HG02852 (cell line): ENCODE data around the gene LIFR.
A peak's percentile ranks its signal among the peaks of the same experiment; 100 is the strongest.
"Not testable (repeated sequence)": the region's sequence is repeated elsewhere in the genome, so short reads cannot be mapped to it uniquely, and the experiment has no call there.

ENCODE experiments used
- ATAC-seq: cut with Tn5 transposase; IDR thresholded peaks from one replicate; pipeline ENCODE4 v1.9.1; 2021; ENCODE audit warnings: mild to moderate bottlenecking, moderate library complexity; ENCODE audit not compliant: unreplicated experiment

Gene LIFR

DNA sequence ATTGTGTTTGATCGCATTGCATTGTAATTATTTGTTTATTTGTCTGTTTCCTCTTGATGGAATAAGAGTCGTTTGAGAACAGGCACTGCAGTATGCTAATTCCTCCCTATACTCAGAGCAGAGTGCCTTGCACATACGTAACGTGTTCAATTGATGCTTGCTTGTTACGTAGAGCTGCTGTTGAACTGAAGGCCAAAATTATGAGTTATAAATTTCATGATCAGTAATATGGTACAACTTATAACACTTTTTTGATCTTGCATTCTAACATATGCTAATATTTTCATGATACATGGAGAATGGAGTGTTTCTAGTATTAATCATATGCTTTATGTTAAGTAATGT lies 26.5 kb upstream of the LIFR start:
- no peak for ATAC-seq

DNA sequence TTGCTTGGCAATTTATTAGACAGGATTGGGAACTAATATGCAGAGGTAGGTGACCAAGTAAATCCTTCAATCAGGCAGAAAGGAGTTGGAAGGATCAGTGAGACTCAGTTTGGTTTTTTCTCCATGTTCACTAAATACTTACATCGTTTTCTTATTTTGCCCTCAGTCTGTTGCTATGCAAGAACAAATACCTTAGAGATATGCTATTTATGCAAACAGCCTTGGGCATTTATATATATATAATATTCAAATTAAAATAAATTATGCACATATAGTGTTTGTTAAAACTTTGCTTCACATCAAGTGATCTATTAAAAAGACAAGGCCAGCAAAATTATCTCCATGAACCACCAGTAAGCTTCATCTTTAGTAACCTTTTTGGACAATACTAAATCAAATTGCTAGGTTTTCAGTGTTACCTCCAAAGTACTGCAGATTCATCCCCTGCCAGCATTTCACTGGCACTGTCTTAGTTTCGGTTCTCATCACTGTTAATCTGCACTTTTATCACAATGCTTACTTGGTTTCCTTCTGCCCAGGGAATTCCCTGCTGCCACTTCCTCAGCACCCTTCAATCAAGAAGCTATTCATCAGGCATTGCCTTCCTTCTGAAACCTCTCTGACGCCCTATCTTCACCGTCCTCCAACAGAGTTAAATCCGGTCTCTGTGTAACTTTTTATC lies 26.0 kb upstream of the LIFR start:
- no peak for ATAC-seq

DNA sequence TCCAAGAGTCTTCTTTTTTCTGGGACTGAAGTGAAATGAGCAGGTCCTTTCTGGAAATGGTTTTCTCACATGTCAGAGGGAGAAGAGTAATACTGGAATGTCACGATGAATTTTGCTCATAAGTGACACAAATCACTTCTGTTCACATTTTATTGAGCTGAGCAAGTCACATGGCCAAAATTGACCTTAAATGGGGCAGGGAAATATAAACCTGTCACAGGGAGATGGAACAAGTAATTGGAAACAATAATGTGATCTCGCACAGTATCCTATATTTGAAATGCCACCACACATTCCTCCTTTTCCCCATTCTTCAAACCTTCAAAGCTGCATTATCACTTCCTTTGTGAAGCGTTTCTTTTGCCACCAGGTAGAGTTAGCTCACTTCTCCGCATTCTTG lies 25.2 kb upstream of the LIFR start:
- ATAC-seq, result no peak

DNA sequence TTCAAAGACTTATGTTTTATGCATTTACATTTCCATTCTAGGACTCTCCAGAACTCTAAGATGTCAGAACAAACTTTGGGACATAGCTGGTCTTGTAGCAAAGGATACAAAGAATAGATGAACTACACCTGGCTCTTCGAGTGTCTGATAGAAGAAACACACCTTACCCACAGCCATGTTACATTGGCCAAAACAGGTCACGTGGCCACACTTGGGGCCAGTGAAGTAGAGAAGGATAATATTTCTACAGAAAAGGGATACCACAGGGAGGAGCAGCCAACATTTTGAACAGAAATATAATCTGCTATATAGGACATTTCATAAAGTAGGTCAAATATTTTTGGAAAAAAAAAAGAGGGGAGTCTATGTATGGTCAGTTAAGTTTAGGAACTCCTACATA lies 22.7 kb upstream of the LIFR start:
- no peak for ATAC-seq

DNA sequence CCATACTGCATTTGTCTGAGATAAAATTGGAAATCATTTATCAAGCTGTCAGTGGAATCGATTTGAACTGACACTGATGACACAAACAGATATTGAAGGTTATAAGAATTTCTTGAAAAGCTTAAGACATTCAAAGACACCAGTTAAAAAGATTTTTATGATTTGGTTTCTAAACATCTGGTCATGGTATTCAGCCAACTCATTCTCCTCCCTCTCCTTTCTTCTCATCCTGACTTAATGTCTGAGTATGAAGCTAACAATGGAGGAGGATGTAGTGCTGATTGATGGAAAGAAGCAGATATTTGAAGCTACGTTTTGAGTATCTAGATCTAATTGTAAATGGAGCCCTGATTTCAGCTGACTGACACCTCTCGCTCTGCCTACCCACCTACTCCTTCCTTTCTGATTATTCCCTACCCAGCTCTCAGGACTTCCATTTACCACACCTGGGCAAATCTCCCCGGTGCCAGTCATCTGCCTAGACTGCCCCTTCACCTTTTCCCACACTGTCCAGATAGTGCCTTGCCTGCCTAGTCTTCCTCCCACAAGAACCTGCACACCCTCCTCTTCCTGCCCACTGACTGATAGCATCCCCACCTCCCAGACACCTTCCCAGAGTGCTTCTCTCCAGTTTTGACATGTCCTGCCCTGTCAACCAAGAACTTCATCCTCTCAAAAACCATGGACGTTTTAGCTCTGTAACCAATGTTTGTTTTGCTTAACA lies 20.7 kb upstream of the LIFR start:
- no peak for ATAC-seq

DNA sequence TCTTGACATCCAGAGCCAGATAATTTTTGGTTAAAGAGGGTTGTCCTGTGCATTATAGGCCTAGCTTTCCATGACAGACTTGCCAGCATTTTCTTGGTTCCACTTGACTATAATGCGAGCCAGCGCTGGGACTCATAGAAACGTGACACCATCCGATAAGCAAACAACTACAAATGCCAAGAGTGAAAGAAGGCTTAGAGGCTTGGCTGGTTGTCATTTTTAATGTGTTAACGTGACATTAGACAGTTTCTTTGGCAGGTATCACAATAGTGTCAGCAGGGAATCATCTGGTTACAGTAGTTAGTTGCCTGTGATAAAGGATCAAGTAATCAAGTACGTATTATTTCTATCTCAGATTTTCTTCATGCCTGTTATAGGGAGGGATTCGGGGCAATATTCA lies 20.0 kb upstream of the LIFR start:
- ATAC-seq, result no peak

DNA sequence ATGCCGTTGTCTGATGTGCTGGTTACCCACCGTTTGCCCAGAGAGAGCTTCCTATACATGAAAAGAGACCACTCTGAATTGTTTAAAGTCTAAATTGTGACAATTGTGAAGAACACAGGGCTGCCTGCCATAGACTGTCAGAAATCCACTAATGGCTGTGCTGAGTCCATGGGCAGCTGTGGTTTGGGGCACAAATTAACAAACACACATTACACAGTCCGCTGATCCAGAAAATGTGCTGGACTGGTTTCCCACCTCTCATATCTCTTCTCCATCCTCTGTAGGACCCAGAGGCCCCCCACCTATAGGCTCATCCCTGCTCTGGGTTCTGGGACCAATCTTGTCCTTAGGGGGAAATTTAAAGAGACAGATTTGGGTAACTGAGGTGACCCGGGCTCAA lies 19.0 kb upstream of the LIFR start:
- no peak for ATAC-seq

DNA sequence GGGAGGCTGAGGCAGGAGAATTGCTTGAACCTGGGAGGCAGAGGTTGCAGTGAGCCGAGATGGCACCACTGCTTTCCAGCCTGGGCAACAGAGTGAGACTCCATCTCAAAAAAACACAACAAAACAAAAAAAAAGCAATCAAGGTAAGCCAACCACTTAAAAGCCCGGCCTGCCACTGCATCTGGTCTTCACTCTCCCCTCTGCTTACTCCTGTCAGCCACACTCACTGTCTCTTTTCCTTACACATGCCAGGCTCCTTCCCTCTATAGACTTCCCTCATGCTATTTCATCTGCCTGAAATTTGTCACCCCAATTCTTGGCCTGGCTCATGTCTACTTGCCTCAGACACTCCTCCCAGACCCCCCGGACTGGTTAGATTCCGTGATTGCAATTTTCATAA lies 17.6 kb upstream of the LIFR start:
- ATAC-seq, result no peak

DNA sequence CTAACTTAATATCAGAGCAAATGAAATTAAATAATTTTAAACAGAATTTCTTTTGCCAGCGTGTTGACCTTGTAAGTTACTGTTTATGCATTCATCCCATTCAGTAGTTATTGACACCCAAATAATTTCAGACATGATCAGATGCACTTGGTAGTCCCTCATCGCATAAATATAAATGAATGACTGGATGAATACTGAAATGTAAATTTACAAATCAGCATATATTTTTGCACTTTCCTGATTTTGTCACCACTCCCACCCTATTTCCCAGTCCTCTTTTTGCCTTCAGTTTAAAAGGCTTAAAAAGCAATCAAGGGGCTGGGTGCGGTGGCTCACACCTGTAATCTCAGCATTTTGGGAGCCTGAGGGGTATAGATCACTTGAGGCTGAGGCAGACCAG lies 17.1 kb upstream of the LIFR start:
- no peak for ATAC-seq

DNA sequence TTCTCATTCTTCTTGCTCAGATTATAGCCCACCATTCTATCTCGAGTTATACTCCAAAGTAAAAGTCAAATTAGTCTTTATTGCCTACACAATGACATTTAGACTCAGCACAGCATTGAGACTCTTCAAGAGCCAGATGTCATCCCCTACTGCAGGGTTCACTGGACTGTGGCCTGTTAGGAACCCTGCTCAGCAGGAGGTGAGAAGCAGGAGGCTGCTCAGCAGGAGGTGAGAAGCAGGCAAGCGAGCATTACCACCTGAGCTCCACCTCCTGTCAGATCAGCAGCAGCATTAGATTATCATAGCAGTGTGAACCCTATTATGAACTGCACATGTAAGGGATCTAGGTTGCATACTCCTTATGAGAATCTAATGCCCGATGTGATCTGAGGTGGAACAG lies 12.7 kb upstream of the LIFR start:
- ATAC-seq, result no peak

DNA sequence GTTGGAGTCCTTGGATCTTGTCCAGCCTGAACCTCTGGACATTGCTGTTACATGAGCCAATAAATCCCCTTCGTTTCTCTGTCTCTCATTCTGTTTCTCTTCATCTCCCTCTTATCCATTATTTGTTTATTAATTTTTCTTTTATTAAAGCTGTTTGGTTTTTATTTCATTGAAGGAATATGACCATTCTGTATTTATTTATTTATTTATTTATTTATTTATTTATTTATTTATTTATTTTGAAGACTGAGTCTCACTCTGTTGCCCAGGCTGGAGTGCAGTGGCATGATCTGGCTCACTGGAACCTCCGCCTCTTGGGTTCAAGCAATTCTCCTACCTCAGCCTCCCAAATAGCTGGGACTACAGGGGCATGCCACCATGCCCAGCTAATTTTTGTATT lies 10.9 kb upstream of the LIFR start:
- not testable (repeated sequence) for ATAC-seq

DNA sequence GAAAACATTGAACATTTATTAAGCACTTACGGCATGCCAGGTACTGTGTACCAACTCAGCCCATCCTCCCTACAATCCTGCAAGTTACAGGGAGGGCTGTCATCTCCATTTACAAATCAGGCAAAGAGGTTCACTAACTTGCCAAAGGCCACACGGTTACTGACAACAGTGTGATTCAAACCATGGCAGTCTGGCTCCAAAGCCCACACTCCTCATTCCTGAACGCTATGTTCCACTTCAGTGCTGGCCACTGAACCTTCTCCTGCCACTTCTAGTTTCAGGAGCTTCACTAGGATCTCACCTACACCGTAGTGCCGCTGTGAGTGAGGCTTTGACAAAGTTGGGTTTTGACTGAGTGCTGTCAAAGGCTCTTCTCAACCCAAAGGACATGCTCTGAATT lies 7.2 kb upstream of the LIFR start:
- no peak for ATAC-seq

DNA sequence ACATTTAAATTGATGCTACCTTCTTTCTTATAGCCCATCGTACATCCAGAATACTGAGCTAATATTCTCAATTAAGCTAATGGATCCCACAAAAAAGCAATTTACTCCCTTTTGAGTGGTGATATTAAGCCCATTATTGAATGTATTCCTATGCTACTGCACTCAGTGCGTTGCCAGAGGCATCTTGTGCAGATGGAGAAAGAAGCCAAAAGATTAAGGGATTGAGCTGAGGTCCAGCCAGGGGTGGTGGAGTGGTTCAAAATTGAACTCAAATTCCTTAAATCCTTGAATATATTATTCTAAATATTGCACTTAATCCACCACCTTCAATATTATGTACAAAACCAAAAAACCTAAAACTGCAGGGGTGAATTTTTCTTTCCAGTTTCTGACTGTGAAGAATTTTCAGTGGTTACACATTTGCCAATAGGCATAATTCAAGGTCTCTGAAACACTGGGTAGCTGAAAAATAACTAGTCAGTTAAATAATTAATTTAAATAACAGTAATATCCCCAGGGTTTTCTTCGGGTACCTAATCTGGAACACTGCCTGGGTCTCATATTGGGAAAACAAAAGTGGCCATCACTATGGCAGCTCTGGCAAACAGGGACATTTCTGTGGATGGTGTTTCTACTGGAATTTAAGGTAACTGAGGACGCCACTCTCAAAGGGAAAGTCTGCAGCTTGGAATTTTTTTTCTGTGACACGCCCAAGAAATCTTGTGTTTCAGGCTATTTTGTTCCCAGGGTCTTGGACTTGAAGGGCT lies 6.2 kb upstream of the LIFR start:
- ATAC-seq, result no peak

DNA sequence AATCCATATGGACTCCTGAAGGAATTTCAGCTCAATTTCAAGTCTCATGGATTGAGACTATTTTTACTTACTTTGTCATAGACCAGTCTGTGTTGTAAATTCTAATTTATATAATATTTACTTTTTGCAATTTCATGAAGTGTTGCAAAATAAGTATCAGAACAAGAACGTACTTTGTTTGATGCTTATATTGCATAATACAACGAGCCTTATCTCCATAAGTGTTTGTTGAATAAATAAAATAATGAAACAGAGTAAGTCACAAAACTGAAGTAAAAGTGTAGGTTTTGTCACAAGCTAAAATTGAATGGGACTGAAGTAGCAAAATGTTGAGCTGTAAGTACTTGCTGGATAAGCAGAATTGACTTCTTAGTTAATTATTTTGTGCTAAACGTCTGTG lies 3.0 kb upstream of the LIFR start:
- no peak for ATAC-seq

DNA sequence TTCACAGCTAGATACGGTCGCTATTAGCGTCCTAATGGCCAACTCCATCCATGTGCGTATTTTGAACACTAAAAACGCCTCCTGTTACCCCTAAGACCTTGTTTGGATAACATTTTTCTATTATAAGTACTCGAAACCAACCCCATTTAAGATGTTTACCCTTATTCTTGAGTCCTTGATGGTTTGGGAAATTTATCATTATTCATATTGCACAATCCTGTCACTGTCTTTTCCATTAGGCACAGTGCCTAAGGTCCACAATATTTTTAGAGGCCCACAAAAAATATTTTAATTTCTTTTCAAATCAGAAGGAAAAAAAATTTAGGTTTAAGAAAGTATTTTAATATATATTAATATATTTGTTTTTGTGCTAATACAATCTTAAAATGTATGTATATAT lies 1.3 kb upstream of the LIFR start:
- ATAC-seq, result no peak

DNA sequence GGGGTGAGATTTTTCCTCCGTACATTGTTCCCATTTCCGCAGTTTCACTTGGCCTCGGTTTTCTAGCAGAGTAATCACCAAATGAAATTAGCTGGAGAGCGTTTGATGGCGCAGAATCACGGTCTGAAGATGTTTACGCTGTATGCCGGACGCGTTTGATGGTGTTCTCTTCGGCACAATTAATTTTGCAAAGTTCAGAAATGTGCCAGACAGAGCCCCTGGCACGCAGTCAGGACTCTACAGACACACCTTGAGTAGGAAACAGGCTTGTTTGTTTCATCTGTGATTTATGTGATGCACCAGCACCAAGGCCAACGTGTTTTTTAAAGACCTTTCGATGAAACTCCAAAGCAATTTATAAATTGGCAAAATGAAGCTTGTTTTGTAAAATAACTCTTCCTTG lies 863 bp upstream of the LIFR start:
- ATAC-seq, result no peak

DNA sequence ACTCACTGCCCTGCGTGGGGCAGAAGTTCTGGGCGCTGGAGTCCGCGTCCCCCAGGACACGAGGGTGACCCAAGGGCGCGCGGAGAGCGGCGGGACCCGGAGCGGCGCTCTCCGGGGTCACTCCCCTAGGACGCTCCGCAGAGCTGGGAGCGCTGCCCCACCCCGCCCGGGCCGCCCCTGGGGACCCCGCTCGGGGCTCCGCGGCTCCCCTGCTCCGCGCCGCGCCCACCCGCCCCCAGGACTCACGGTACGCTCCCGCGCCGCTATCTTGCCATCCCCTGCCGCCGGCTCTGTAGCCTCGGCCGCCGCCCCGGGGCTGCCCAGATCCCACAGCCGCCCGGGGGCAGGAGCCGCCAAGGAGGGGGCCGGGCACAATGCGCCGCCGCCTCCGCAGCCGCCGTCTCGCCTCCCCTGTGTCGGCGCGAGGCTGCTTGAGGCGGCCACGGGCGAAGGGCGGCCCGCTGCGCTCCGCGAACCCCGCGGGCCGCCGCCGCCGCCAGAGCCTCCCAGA lies 303 bp downstream of the LIFR start:
- peak; percentile 3 for ATAC-seq

DNA sequence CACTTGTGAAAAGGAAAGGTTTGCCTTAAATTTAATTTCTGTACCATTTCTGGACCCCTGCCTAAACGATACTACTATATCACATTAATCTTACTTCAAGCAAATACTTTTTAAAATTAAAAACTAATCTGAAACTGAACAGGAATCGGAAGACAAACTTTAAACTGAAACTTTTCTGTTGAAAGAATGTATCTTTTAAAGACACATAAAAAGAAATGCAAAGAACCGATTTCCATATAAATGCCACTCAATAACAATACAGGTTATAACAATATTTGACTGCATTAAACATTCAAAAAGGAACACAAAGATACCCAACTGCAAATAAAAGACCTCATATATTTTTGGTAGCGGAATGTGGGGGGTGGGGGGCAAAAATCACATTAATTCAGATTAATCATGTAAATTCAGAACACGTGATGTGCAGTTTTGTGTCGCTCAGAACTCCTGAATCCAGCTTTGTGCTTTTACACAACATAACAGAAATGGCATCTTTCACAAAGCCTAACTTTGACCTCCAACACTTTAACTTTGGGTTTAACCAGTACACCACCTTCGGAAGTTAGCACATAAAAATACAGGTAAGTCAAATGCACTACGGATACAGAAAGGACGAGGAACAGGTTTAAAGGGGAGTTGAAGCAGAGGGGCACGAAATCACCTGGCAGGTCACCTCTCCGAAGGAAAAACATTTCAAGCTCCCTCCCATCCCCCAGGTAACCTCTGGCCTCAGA lies 925 bp downstream of the LIFR start:
- ATAC-seq, result no peak

DNA sequence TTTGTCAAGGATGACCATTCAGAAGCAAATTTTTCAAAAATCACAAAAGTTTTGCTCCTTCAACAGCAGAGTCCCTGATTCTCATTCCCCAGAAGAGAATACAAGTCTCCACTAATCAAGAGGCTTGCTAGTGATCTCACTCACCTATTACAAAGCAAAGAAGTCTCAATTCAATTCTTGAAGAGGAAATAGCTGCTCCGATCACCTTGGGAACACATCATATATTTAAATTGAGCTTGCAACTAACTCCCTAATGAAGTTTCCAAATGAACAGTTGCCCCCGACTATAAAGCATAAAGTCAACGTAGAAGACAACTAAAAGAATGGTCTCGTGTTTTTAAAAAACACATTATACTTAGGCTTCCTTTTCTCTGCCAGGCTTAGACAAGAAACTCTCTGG lies 1.6 kb downstream of the LIFR start:
- no peak for ATAC-seq

DNA sequence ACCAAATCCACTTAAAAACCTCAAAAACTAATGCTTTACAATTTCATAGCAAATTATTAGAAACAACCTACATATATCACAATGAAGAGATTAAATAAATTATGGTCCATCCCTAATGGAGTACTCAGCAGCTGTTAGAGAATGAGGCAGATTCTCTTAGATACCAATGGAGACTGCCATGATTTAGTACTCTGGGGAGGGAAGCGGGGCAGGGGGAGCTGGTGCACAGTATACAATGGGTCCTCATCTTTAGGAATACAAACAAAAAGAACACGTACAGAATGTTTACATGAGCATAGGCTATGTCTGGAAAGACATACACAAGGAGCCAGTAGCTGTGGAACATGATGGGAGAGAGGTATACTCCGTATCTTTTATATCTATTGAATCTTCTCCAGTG lies 2.0 kb downstream of the LIFR start:
- no peak for ATAC-seq

DNA sequence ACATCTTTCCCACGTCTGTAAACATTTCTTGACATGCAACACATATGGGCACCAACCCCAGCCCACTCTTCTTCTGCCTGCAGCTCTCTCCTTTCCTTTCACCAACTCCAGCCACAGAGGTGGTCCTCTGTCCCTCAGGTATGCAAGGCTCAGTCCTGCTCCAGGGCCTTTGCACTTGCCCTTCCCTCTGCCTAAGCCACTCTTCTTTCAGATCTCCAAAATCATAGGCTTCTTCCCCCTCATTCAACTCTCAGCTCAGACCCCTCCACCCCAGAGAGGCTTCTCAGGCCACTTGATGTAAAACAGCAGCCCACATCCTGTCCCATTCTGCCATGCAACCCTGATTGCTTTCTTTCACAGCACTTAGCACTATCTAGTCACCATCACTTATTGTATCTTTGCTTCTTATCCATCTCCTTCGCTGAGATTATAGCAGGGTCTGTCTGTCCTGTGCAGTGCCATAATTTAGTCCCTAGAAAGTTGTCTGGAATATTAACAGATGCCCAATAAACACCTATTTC lies 3.4 kb downstream of the LIFR start:
- ATAC-seq, result no peak
